ENCODE measurements around the gene TTC23.
A peak's percentile ranks its signal among the peaks of the same experiment; 100 is the strongest.
"Not testable (repeated sequence)": the region's sequence is repeated elsewhere in the genome, so short reads cannot be mapped to it uniquely, and the experiment has no call there.

Gene TTC23

DNA sequence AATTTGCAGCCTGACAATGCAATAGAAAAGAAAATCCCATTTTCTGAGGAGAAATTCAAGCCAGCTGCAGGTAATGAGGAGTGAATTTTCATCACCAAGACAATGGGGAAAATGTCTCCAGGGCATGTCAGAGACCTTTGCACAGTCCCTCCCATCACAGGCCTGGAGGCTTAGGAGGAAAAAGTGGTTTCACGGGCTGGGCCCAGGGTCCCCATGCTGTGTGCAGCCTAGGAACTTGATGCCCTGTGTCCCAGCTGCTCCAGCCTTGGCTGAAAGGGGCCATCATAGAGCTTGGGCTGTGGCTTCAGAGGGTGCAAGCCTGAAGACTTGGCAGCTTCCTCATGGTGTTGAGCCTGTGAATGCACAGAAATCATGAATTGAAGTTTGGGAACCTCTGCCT, 57.2 kb downstream of the TTC23 start:
- not testable (repeated sequence) for DNase-seq

DNA sequence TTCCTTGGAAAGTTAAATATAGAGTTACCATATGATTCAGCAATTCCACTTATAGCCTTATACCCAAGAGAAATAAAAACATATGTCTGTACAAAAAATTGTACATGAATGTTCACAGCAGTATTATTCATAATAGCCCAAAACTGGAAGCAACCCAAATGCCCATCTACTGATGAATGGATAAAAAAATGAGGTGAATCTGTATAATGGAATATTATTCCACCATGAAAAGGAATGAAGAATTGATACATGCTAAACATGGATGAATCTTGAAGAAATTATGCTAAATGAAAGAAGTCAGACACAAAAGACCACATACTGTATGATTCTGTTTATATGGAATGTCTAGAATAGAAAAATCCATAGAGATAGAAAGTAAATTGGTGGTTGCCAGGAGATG, 61.4 kb downstream of the TTC23 start:
- DNase-seq = no peak

DNA sequence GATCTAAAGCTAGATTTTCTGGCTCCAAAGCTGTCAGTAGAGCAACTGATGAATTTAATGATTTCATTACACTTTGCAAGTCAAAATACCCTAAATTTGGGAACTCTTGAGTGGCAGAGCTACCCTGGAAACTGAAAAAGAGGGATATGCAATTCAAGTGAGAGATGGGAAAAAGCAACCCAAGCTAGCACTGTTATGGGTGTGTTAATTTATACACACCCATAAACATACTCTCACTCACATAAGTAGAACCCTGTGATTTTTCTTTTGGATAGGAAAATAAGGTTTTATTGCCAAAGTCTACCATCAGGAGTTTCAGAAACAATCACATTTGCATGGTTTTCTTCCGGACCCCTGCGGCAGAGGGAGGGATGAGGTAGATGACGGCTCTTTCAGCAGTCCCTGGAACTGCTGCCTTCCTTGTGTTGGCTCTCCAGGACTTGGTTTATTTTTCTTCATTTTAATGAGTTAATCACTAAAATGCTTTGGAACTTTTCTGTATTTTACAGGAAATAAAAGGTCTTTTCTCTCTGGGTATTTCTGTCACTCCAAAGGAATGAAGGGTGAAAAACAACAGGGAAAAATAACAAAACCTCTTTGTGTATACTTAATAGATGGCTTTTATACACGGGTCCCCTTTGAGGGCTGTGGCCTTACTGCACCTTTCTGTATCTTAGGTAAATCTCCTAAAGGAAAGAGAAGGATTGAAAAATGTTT, 63.8 kb downstream of the TTC23 start:
- no peak for DNase-seq

DNA sequence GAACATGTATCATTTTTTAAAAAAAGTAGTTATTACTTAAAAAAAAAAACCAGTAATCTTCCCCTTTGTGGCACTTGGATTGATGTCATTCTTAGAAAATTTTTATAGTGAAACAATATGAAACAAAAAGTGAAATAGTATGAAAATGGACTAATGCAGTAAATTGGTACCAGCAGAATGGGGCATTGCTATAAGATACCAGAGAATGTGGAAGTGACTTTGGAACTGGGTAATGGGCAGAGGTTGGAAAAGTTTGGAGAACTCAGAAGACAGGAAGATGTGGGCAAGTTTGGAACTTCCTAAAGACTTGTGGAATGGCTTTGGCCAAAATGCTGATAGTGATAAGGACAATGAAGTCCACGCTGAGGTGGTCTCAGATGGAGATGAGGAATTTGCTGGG, 66.6 kb downstream of the TTC23 start:
- DNase-seq = no peak

DNA sequence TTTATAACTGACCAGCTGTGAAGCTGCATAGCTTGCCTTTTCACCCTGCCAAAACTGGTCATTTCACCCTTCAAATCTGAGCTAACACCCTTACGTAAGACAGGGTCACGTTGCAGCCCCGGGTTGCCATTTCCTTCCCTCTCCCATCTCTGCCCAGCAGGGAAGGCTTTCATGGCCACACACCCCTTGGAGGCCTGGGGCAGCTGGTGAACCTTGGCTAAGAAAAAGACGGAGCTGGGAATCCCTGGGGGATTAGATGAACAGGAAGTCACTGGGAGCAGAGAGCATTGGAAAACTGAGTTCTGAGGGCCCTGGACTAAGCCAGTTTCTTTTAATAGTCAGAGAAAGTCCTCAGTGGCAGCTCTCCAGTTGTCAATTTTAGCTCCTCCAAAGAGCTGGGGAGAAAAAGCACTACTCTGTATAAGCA, 67.8 kb downstream of the TTC23 start:
- peak; percentile 32 for DNase-seq

DNA sequence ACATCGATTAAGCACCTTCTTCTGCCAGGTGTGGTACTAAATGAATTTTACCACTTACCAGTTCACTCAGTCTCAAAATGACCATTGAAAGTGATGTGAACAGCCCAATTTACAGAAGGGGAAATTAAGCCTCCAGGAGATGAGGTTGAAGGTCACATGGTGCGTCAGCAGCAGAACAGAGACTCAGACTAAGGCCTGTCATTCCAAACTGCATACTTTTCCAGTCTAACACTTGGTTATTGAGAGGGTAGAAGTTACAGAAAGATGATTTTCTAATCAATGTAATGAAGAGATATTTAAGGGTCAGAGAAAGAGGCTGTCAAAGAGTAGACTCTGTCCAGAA, 68.4 kb downstream of the TTC23 start:
- DNase-seq = no peak

DNA sequence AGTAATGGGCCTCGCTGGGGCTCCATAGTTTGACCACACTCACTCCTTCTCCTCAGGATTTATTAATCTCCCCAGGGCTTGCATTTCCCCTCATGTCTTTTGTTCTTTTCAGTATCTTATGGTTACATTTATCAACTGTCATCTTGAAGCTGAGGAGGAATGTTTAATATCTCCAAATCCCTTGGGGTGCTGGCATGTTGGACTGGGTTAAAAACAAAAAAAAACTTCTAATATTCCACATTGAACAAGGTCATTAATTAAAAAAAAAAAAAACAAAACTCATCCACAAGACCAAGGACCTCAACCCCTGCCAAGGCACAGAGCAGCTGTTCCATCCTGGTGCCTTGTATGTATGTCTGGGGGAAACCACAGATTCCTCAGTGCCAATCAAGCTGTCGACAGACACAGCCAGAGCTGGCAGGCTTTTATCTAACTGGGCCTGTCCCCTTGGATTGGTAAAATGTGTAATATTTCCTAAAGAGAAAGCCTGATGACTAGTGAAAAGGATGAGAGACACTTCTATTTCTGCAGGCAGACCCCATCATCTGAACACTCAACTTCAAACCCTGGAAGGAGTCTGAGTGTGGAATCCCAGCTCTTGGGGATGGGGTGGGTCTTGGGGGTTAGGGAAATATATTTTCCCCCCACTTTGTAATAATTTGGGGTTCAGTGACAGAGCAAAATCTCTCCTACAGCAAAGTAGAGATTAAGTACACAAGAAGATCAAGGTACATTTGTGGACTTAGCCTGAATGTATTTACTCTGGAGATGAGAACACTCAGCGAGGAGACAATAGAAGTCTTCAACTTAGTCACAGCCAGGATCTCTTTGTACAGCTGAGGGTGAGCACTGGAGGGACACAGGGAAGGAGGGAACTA, 69.1 kb downstream of the TTC23 start:
- no peak for DNase-seq

DNA sequence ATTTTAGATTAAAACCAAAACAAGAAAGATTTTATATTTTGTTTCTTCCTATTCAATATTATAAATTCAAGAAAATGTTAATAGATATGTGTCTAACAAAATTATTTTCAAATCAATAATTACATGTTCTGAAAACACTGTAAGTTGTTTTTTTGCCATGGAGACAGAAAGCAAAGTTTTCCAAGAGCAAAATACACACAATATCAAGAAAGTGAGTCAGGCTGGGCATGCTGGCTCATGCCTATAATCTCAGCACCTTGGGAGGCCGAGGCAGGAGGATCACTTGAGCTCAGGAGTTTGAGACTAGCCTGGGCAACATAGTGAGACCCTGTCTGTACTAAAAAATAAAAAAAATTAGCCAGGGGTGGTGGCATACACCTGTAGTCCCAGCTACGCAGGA, 71.7 kb downstream of the TTC23 start:
- no peak for DNase-seq

DNA sequence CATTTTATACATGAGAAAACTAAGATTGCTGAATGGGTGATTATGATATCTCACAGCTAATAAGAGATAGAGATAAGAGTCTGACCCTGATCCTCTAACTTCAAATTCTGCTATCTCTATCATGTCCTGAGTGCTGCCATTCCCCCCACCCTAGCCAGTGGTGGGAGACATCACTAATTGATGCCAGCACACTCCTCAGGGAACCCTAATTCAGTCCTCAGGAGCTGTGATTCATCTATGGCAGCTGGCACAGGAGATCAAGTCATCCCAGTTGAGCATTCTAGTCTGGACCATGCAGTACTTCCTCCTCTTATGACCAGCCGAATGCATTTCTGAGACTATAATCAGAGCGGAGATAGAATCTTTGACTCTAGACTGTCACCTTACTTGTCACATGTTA, 72.6 kb downstream of the TTC23 start:
- no peak for DNase-seq

DNA sequence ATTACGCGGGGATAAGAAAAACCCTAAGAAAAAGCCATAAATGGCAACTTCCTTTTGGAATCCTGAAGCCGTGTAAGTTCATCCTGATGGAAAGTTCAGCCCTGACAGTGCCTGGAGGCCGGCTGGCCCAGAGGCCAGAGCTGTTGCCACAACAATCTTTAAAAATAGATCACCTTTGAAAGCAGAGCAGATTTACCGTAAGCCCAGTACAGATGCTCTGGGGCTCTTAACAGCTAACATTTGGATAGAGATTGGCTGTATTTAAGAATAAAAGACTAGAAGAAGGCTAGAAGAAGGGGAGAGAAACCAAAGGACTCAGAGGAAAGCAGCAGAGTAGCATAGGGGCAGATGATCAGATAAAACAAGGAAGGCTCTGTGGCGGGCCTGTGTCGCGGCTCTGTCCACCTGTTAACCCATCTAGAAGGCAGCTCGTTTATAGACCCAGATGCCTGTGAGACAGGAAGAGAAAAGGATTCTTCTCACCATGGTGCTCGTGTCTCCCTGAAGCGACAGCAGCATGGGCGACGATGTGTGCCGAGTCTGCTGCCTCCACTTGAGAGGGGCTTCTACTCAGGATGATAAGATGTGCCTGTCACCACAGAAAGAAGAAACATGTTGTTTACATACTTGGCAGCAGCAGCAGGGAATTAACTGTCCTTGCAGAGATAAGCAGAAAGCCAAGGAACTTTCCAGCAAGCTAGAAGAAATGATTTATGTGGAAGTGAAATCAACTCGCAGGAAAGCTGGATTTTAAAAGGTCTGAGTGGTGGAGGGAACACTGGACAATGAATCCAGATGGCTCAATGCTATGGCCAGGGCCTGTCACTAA, 74.6 kb downstream of the TTC23 start:
- peak; percentile 14 for DNase-seq

DNA sequence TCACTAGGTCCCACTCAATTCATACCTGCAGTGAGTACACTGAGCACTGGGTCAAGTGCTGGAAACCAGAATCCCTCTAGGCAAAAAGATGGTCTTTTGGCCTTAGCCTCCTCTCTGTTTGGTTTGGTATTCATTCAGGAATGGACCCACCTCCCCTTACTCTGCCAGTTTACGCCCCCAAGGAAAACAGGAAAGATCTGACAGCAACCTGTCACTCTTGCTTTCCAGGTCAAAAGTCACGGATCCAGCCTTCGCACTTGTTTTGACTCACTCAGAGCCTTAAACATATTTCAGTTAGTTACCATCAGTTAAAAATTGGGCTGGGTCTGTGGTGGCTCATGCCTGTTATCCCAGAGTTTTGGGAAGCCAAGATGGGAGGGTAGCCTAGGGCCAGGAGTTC, 76.4 kb downstream of the TTC23 start:
- DNase-seq = no peak

DNA sequence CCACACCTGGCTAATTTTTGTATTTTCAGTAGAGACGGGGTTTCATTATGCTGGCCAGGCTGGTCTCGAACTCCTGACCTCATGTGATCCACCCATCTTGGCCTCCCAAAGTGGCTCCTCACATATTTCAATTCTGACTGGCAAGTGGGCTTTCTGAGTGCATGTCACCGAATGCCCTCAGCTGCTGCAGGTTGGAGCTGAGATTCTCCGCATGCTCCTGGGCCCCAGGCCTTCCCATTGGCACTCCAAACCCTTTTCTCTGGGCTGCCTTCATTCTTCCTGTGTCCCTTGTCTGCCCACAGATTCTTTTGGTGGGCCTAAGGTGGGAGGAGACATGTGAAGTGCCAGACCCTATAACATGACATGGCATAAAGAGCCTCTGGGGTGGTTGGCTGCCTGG, 77.2 kb downstream of the TTC23 start:
- DNase-seq = no peak

DNA sequence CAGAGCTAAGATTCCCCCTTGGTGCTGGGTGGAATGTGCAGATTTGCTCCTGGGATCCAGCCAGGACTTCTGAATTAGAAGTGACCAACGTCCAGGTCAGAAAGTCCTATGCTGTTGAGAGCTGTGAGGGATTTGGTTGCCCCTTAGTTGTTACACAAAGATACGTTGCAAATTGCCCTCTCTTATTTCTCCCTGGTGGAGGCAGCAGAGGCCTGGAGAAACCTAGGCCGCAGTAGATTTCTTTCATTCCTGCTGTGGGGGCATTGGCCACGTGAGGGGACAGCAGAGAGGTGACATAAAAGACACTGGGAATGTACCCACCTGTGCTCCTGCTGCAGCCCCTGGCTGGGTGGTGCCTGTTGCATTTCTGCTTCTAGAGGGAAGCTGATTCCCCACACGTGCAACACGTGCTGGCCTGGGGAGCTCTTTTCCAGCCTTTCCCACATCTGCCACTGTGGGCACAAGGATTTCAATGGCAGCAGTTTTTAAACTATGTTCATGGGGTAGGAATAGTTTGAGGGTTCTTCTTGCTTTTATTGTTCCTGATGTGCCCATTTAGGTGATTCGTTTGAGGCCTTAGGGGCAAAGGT, 78.8 kb downstream of the TTC23 start:
- no peak for DNase-seq

DNA sequence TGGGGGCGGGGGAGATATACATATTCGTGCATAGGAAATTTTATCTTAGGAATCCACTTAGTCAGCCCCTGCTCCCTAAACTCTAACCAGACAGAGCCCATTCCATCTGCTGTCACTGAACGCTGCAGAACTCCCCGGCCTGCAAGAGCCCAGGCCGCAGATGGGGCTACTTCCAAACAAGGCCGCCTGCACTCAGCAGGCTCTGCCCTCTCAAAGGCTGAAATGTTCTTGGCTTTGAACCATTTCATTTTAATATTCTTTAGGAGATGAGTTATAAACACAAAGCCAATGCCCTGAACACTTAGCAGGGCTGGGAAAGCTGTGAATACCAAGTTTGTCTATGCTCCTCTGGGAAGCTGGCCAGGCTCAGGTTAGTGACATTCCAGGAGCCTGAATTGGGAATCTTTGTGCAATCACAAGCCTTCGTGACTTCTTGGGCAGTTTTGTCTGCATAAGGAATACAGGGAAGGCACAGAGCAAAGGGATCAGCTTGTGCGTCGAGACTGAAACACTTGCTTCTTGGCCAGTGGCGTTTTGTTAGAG, 79.5 kb downstream of the TTC23 start:
- no peak for DNase-seq

DNA sequence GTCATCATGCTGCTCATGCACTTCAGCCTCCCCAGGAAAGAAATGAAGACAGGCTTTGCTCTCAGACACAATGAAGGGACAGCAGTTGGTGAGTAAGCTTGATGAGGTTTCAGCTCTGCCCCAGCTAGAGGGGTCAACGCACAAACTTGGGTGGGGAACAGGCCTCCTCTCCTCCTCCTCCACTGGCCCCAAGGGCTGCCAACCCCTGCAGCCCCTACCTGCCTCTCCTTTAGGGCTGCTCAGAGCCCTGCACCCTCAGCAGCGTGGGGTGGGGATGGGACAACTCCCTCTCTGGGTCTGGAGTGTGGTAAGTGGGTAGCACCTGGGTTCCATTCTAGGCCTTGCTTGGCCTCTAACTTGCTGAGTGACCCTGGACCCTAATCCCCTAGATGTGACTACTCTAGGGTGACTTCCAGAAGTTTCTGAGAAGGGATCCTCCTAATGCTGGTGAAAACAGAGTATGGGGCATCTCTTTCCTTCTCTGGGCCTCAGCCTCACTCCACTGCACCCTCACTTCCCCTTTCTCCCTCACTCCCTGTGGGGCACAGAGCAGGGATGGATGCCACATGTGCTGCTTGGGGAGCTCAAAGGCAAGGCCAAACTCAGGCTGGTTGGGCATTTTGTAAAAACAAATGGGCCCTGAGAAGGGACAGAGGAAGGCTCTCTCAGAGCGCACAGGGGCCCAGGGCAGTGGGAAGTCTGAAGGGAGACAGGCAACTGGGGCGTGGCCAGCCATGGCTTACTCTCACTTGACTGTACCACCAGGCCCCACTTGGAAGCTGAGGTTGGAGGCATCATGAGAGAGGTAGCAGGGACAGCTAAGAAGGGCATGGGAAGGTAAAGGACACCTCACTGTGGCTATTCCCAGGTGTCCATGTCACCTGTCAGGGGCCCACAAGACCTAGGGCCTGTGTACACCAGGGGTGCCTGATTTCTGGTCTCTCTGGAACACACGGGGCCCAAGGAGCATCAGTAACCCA, 80.5 kb downstream of the TTC23 start:
- DNase-seq = no peak

DNA sequence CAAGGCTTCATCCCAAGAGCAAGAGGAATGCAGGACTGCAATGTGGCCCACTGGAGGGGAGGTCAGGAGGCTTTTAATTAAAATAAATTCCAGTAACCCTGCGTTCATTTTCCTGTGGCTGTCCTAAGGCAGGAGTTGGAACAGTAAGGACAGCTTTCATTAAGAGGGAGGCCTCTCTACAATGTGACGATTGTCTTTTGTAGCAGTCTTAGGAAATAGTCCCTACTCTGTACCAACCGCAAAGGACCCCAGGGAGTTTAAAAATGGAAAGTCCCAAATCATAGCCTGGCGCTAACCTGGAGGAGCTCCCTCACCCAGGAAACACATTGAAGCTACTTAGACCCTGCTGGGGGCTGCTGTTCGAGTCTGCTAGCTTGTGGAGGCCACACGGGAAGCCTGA, 81.7 kb downstream of the TTC23 start:
- no peak for DNase-seq

DNA sequence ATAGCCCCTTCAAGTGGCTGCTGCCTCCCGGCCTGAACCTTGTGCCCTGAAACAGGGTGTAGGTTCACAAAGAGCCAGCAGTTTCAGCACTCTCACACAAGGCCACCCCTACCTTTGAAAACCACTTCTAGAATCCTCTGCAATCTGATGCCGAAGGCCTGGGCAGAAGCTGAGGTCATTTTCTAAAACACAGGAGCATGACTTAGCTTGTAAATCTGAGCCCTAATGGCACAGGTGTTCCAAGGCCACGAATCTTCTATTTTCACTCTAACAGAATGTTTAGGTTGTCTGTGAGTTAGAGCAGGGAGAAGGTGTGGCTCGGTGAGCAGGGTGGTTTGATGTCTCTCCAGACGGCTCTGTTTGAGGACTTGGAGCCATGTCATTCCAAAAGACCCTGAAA, 82.2 kb downstream of the TTC23 start:
- DNase-seq = no peak

DNA sequence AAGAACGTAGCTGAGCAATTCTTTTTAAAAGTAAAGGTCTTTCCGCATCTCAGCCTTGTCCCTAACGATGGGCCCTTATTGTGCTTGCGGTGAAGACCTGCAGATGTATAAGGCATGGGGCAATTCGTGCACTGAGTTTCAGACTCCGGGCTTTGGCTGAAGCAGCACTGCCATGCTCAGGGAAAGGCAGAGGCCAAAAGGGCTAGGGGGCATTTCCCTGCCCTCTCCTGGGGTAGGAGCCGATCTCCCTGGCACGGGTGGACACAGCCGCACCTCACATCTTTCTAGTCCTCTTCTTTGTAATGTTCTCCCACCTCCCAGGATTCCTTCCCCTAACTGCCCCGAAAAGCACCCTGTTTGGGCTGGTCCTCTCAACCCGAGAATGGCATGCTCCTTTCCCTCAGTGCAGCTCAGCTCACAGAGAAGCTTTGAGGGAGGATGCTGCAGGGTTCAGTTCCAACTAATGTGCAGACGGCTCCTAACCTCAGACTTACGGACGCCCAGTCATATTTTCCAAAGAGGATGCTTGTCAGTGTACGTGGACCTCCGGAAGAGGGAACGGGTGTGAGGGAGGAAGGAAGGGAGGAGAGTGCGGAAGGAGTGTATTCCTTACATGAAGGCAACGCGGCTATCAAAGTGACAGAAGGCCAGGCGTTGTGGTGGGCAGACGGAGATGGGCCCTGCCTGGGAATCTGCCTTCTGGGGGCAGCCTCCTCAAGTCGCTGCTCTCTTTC, 83.3 kb downstream of the TTC23 start:
- DNase-seq = no peak

DNA sequence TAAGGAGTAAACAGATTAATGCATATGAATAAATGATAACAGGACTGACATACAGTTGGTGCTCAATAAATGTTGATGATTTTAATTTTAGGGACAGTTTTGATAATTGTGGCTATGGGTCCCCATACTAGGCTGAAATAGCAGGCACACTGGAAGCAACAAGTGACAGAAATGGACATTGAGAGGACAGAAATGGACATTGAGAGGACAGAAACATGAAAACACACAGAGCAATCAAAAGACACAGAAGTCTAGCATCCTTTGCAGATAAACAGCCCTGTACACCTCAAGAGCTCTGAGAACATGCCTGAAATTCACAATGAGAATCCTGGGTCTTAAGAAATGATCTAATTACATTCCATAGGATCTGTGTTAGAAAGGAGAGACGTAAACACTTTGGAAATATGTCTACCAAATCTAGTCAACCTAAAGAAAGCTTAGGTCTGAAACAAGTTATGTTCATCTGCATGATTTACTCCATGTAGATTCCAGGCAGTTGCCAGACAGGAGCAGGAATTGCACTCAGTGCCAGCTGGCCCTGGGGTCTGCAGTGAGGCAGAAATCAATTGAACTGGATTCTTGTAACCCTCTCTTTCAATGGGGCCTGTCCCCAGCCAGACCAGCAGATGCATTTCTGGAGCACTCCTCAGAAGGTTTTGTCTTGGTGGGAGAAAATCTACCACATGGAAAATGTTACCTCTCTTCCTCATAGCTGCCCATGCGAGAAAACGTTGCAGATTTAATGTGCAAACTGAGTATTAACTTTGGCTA, 84.2 kb downstream of the TTC23 start:
- no peak for DNase-seq

DNA sequence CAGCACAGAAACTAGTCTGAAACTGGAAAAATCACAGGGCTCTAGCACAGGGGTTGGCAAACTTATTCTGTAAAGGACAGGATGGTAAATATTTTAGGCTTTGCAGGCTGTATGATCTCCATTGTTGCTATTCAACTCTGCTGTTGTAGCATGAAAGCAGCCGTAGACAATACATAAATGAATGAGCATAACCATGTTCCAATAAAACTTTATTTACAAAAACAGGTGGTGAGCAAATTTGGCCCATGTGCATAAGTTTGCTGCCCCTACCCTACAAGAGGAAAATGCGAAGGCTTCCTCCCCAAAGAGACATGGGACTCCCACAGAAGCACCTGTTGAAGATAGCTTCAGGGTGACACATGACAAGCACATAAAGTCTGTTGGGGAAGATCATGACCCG, 85.3 kb downstream of the TTC23 start:
- no peak for DNase-seq
